Right atrium auricular region (tissue), 2 donors: ENCODE measurements around the gene NLRP14. TPM values are rescaled to one million over a fixed set of nuclear protein-coding genes. Genes with fewer than 3 reads are reported as not detected.

Experiments used
- DNase-seq: peaks from one replicate; pipeline ENCODE4 v3.0.0-alpha.2; 2019; ENCODE audit warnings: low spot score
- H3K27ac ChIP-seq, 2 donors: fragments of 200-600 bp; sonication (generic); 1 replicate in 1 of 2; 2 replicates in 1 of 2; pipeline ENCODE4 v1.5.1; 2016 to 2019
- H3K27me3 ChIP-seq, 2 donors: fragments of 200-600 bp; sonication (generic); one replicate each; pipeline versions ENCODE4 v1.5.1 to v1.6.0; 2017 to 2019
- H3K36me3 ChIP-seq: fragments of 200-600 bp; sonication (generic); one replicate; pipeline ENCODE4 v1.5.1; 2016
- H3K4me1 ChIP-seq, 2 donors: fragments of 200-600 bp; sonication (generic); one replicate each; pipeline versions ENCODE4 v1.5.1 to v1.6.0; 2017 to 2019
- H3K4me3 ChIP-seq, 2 donors: fragments of 200-600 bp; sonication (generic); 1 replicate in 1 of 2; 2 replicates in 1 of 2; pipeline ENCODE4 v1.5.1; 2017 to 2019; ENCODE audit warnings: mild to moderate bottlenecking in 1 of 2, moderate library complexity in 1 of 2
- H3K9me3 ChIP-seq, 2 donors: fragments of 200-600 bp; sonication (generic); one replicate each; pipeline ENCODE4 v1.5.1; 2019
- total RNA-seq, 2 donors: library from RNA; depleted of rRNA; stranded (reverse); fragments of >200 nt; gene quantifications; one replicate each; pipeline ENCODE4 v1.1.0, GENCODE V29; 2016
- TF ChIP-seq, protein P1 (sequence below), 2 donors: fragments of 200-600 bp; sonication (generic); IDR thresholded peaks; one replicate each; pipeline ENCODE4 v1.5.1; 2019; ENCODE audit warnings: antibody characterized with exemption in 2 of 2

NLRP14 gene
- total RNA-seq, 2 donors from 2014 or later = not detected

GRCh38 chr11:6992026-6992425, 28.3 kb upstream of the NLRP14 start:
- Histone ChIP-seq H3K27ac (no peak overlapping the region), H3K4me1 (no peaks in the 10 kb centered on the region), H3K36me3 (no peaks in the 10 kb centered on the region), H3K27me3 (no peaks in the 10 kb centered on the region), H3K9me3 (no peaks in the 10 kb centered on the region), H3K4me3 (no peak overlapping the region)
- no peak for DNase-seq
- TF ChIP-seq, protein P1, sequence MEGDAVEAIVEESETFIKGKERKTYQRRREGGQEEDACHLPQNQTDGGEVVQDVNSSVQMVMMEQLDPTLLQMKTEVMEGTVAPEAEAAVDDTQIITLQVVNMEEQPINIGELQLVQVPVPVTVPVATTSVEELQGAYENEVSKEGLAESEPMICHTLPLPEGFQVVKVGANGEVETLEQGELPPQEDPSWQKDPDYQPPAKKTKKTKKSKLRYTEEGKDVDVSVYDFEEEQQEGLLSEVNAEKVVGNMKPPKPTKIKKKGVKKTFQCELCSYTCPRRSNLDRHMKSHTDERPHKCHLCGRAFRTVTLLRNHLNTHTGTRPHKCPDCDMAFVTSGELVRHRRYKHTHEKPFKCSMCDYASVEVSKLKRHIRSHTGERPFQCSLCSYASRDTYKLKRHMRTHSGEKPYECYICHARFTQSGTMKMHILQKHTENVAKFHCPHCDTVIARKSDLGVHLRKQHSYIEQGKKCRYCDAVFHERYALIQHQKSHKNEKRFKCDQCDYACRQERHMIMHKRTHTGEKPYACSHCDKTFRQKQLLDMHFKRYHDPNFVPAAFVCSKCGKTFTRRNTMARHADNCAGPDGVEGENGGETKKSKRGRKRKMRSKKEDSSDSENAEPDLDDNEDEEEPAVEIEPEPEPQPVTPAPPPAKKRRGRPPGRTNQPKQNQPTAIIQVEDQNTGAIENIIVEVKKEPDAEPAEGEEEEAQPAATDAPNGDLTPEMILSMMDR (IDR thresholded peaks at IDR 0.05) = no peak

DNA sequence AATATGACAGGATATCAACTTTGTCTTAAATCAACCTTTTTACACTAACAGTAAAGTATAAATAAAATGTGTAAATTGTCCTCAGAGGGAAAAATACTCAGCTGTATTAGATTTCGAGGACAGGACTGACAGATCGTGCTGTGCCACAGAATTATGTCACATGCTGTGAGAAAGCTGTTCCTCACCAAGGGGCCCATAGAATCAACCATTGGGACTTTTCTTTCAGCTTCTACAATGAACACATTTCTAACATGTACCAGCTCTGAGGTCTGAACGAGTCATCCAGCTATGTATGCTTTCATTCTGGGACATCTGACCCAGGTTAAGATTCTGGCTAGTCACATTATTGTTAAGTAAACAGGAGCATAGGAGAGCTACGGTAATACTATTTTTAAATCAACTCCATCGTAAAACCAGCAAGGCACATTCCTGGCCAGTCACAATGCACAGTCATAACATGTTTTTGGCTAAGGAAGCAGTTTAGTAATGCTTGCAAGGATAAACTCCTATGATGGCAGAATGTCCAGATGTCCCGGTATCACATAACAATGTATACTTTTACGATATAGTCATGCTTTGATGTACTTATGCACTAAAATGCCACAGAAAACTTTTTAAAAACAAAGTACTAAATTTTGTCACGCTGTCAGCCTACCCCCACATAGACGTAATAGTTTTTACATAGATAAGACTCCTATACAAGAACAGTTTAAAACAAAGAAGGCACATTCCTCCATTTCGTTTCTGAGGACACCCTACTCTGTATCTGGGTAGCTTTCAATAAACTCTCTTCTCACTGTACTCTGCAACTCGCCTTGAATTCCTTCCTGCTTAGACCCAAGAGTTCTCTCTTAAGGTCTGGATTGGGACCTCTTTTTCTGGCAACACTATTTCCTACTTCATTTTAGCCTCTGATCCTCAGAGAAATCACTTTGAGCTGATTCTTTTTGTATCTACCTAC, 27.5 kb upstream of the NLRP14 start:
- H3K9me3 ChIP-seq = no peaks in the 10 kb centered on the region
- DNase-seq = no peak
- no peaks in the 10 kb centered on the region for H3K36me3 ChIP-seq
- H3K4me1 ChIP-seq = no peaks in the 10 kb centered on the region
- no peaks in the 10 kb centered on the region for H3K27me3 ChIP-seq
- TF ChIP-seq, protein P1 (IDR thresholded peaks at IDR 0.05) = no peak
- no peak overlapping the region for H3K4me3 ChIP-seq
- H3K27ac ChIP-seq = no peak overlapping the region

DNA sequence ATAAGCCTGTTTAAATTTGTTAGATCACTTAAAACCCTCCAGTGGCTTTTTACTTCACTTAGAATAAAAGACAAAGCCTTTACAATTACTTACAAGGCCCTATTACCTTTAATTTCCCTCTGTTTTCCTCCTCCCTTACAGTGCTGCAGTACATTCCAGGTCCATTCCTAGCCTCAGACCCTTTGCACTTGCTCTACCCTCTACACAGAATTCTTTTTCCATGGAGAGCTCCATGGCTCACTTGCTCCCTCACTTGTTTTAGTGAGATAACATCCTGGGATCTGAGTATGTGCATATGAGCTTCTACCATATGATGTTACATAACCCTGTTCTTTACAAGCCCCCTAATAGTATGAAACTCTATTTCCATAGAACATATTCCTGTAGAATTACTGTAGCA, 24.6 kb upstream of the NLRP14 start:
- Histone ChIP-seq H3K4me1 (no peaks in the 10 kb centered on the region), H3K9me3 (no peaks in the 10 kb centered on the region), H3K27me3 (no peaks in the 10 kb centered on the region), H3K4me3 (no peak overlapping the region), H3K27ac (no peak overlapping the region), H3K36me3 (peaks cover 9% of the 10 kb centered on the region)
- TF ChIP-seq, protein P1 (IDR thresholded peaks at IDR 0.05) = no peak
- DNase-seq = no peak

DNA sequence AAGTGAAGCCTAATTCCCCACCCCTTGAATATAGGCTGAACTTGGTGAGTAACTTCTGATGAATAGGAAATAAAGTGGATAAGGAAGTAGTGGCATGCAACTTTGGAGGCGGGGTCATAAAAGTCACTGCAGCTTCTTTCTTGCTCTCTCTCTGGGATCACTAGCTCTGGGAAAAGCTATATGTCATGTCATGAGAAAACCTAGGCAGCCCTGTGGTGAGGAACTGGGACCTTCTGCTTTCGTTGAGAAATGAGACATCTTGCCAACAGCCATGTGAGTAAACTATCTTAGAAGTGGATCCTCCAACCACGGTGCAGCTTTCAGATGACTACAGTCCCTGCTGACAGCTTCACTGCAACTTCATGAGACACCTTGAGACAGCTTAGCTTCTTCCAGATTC, 15.8 kb upstream of the NLRP14 start:
- H3K4me3 ChIP-seq = no peak overlapping the region
- DNase-seq = no peak
- H3K36me3 ChIP-seq = peaks cover 12% of the 10 kb centered on the region
- H3K4me1 ChIP-seq = no peaks in the 10 kb centered on the region
- no peaks in the 10 kb centered on the region for H3K9me3 ChIP-seq
- TF ChIP-seq, protein P1 (IDR thresholded peaks at IDR 0.05) = no peak
- H3K27me3 ChIP-seq = no peaks in the 10 kb centered on the region
- H3K27ac ChIP-seq = no peak overlapping the region

GRCh38 chr11:7014118-7014517, 6.2 kb upstream of the NLRP14 start:
- H3K4me1 ChIP-seq = no peaks in the 10 kb centered on the region
- no peaks in the 10 kb centered on the region for H3K36me3 ChIP-seq
- TF ChIP-seq, protein P1 (IDR thresholded peaks at IDR 0.05) = no peak
- no peaks in the 10 kb centered on the region for H3K9me3 ChIP-seq
- H3K4me3 ChIP-seq = no peak overlapping the region
- no peak overlapping the region for H3K27ac ChIP-seq
- H3K27me3 ChIP-seq = no peaks in the 10 kb centered on the region
- no peak for DNase-seq
